Thyroid gland (tissue), 4 donors: ENCODE measurements around the gene KIF5C. TPM values are rescaled to one million over a fixed set of nuclear protein-coding genes. Genes with fewer than 3 reads are reported as not detected.
A peak's percentile ranks its signal among the peaks of the same experiment; 100 is the strongest.

Experiments
- DNase-seq, 2 donors: peaks; one replicate each; pipeline ENCODE4 v3.0.0-alpha.2; 2019
- H3K27ac ChIP-seq, 3 donors: fragments of 200-600 bp; sonication (generic); 1 replicate in 2 of 3; 2 replicates in 1 of 3; pipeline ENCODE4 v1.5.1; 2016 to 2019; ENCODE audit warnings: mild to moderate bottlenecking in 1 of 3, moderate library complexity in 1 of 3
- H3K27me3 ChIP-seq: fragments of 200-600 bp; sonication (generic); one replicate; pipeline ENCODE4 v1.5.1; 2019
- H3K36me3 ChIP-seq, 2 donors: fragments of 200-600 bp; sonication (generic); one replicate each; pipeline ENCODE4 v1.5.1; 2016 to 2019
- H3K4me1 ChIP-seq, 2 donors: fragments of 200-600 bp; sonication (generic); one replicate each; pipeline ENCODE4 v1.5.1; 2017 to 2019
- H3K4me3 ChIP-seq, 3 donors: fragments of 200-600 bp; sonication (generic); replicated peaks in 1 of 3; 1 replicate in 2 of 3; 2 replicates in 1 of 3; pipeline ENCODE4 v1.5.1; 2016; ENCODE audit warnings: mild to moderate bottlenecking in 1 of 3
- H3K9me3 ChIP-seq: fragments of 200-600 bp; sonication (generic); one replicate; pipeline ENCODE4 v1.5.1; 2017
- POLR2A ChIP-seq, 2 donors: fragments of 450-650 bp; IDR thresholded peaks; one replicate each; pipeline ENCODE4 v1.6.1; 2017; ENCODE audit warnings: antibody characterized with exemption in 2 of 2, mild to moderate bottlenecking in 2 of 2, moderate library complexity in 1 of 2
- WGBS, 2 donors: methylation state at CpG; one replicate each; pipeline ENCODE4 v1.1.5; 2017; 5-methylcytosine and 5-hydroxymethylcytosine counted together
- intact Hi-C: fragments of 100-400 bp; cut with DNase I; formaldehyde crosslinking; loops from one replicate; pipeline ENCODE4 v1.15.1; 2023
- total RNA-seq, 4 donors: library from RNA; depleted of rRNA; stranded (reverse); fragments of >200 nt; gene quantifications; one replicate each; pipeline ENCODE4 v1.2.3, GENCODE V29; 2016
- TF ChIP-seq, protein P1 (sequence below), 6 experiments: fragments of 200-600 bp in 3 of 6; fragments of 450-650 bp in 3 of 6; sonication (generic) in 3 of 6; IDR thresholded peaks; one replicate each; pipeline ENCODE4 v1.5.1; 2016 to 2019; ENCODE audit warnings: antibody characterized with exemption in 6 of 6, mild to moderate bottlenecking in 2 of 6, inconsistent platforms in 1 of 6, moderate library complexity in 1 of 6

KIF5C gene
- total RNA-seq, 4 donors from 2014 or later, result 1.9 to 2.8 (median 2.3) TPM

DNA sequence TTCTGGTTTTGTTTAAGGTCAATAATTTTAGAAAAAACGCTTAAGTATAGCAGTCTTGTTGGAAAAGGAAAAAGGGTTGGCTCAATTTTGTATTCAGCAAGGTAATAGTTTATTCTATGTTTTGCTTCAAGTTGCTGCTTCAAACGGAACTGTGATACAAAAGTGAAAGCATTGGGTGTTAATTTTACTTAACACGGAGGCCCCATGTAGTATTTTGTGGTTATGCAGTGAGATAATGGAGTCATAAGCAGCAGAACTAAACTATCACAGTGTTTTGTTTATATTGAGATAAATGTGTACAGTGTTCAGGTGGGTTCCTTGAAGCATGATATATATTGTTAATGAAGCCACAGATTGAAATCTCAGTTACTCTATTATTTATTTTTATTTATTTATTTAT lies 96.5 kb downstream of the KIF5C start:
- Histone ChIP-seq H3K4me1 (peaks cover under 1 to 1% of the 10 kb centered on the region in 2 donors), H3K9me3 (no peaks in the 10 kb centered on the region), H3K27ac (no peak overlapping the region), H3K36me3 (no peaks in the 10 kb centered on the region), H3K27me3 (no peaks in the 10 kb centered on the region), H3K4me3 (no peak overlapping the region)
- DNase-seq, result no peak
- intact Hi-C loops, result no loop called here
- TF ChIP-seq POLR2A (IDR thresholded peaks at IDR 0.05), result no peak
- TF ChIP-seq, protein P1, sequence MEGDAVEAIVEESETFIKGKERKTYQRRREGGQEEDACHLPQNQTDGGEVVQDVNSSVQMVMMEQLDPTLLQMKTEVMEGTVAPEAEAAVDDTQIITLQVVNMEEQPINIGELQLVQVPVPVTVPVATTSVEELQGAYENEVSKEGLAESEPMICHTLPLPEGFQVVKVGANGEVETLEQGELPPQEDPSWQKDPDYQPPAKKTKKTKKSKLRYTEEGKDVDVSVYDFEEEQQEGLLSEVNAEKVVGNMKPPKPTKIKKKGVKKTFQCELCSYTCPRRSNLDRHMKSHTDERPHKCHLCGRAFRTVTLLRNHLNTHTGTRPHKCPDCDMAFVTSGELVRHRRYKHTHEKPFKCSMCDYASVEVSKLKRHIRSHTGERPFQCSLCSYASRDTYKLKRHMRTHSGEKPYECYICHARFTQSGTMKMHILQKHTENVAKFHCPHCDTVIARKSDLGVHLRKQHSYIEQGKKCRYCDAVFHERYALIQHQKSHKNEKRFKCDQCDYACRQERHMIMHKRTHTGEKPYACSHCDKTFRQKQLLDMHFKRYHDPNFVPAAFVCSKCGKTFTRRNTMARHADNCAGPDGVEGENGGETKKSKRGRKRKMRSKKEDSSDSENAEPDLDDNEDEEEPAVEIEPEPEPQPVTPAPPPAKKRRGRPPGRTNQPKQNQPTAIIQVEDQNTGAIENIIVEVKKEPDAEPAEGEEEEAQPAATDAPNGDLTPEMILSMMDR (IDR thresholded peaks at IDR 0.05), result no peak
- 81 to 85% methylated on average over 3 of the region's 3 CpGs for WGBS, 2 donors

DNA sequence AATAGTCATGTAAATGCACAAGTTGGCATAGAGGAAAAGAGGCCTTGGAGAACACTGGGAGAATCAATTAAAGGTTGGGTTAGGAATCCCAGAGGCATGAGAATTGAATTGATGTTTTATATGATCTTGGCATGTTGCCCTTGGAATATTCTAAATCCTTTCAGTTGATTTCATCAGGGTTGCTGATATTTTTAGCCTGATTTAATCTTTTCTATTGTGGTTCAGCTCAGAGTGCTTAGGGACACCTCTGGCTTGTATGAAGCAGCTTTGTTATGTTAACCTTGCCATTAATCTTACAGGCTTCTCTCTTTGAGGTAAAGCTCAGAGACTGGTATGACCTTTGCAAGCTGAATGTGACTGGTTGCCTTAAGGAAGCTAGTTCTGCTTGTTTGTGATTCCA lies 99.1 kb downstream of the KIF5C start:
- DNase-seq, result no peak
- intact Hi-C loops, result no loop called here

DNA sequence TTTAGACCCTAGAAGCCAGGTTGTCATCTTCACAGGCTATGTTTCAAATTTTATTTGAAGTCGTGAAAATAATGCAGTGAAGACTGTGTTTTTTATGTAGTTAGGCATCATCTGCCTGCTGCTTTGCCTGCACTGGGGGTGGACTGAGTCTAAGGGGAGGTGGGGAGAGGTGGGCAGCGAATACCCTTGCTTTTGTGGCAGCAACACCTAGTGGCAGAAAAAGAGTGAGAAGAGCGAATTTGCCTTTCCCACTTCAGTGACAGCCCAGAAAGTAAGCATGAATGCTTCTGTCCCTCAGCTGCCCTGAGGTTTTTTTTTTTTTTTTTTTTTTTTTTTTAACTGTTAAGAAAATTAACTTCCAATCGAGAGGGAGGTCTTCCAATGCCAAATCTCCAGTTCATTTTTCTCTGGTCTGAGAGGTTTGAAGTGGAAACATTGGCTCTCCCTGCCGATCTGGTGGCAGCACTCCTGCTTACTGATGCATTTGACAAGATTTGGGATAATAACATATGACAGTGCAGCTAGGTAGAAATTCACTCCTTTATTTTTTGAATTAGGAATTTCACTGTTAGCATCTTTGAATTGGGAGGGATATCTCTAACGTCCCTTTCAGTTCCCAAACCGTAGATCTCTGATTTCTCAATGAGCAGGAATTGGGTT lies 103.1 kb downstream of the KIF5C start:
- H3K4me1 ChIP-seq, result peaks cover 32 to 37% of the 10 kb centered on the region in 2 donors
- DNase-seq, result peak; percentile 58 to 66
- no peaks in the 10 kb centered on the region for H3K27me3 ChIP-seq
- intact Hi-C loops, result no loop called here
- H3K9me3 ChIP-seq, result no peaks in the 10 kb centered on the region
- peak overlapping the region; percentile 39 to 75 (median 71) for H3K27ac ChIP-seq
- no peaks in the 10 kb centered on the region for H3K36me3 ChIP-seq
- TF ChIP-seq, protein P1 (IDR thresholded peaks at IDR 0.05), result peak in 4 of 6 experiments; percentile 24 to 53 (median 40)
- no peak for TF ChIP-seq POLR2A (IDR thresholded peaks at IDR 0.05)
- 21 to 31% methylated on average over 7 of the region's 7 CpGs for WGBS, 2 donors
- H3K4me3 ChIP-seq, result no peak overlapping the region

More for the DNA sequence above, 99.1 kb downstream of the KIF5C start:
- Histone ChIP-seq H3K4me1 (peaks cover 9 to 14% of the 10 kb centered on the region in 2 donors), H3K9me3 (no peaks in the 10 kb centered on the region), H3K4me3 (no peak overlapping the region), H3K27ac (no peak overlapping the region), H3K36me3 (no peaks in the 10 kb centered on the region), H3K27me3 (no peaks in the 10 kb centered on the region)
- TF ChIP-seq, protein P1 (IDR thresholded peaks at IDR 0.05), result no peak
- TF ChIP-seq POLR2A (IDR thresholded peaks at IDR 0.05), result no peak

DNA sequence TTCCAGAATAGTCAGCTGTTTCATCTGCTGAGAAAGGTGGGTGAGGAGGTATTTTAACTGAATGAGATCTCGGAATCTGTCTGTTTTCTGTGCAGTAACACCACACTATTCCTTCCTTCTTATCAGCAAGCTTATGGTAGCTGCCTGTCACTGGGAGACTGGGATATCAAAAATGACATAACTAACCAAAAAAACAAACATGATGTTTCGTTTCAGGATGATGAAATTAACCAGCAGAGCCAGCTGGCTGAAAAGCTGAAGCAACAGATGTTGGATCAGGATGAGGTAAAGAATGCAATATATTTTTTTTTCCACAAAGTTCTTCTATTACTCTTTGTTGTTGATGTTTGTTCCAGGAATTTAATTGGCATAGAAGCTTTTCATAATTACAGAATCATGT lies 103.7 kb downstream of the KIF5C start:
- TF ChIP-seq, protein P1 (IDR thresholded peaks at IDR 0.05), result no peak
- no peak for TF ChIP-seq POLR2A (IDR thresholded peaks at IDR 0.05)
- peaks cover 32 to 37% of the 10 kb centered on the region in 2 donors for H3K4me1 ChIP-seq
- H3K27ac ChIP-seq, result peak overlapping the region; percentile 39 to 75 (median 71)
- no peaks in the 10 kb centered on the region for H3K27me3 ChIP-seq
- WGBS, 2 donors, result 18 to 34% methylated on average over 2 of the region's 2 CpGs
- intact Hi-C loops, result no loop called here
- DNase-seq, result peak in 1 of 2 donors; percentile 9
- no peaks in the 10 kb centered on the region for H3K36me3 ChIP-seq
- no peak overlapping the region for H3K4me3 ChIP-seq
- H3K9me3 ChIP-seq, result no peaks in the 10 kb centered on the region

DNA sequence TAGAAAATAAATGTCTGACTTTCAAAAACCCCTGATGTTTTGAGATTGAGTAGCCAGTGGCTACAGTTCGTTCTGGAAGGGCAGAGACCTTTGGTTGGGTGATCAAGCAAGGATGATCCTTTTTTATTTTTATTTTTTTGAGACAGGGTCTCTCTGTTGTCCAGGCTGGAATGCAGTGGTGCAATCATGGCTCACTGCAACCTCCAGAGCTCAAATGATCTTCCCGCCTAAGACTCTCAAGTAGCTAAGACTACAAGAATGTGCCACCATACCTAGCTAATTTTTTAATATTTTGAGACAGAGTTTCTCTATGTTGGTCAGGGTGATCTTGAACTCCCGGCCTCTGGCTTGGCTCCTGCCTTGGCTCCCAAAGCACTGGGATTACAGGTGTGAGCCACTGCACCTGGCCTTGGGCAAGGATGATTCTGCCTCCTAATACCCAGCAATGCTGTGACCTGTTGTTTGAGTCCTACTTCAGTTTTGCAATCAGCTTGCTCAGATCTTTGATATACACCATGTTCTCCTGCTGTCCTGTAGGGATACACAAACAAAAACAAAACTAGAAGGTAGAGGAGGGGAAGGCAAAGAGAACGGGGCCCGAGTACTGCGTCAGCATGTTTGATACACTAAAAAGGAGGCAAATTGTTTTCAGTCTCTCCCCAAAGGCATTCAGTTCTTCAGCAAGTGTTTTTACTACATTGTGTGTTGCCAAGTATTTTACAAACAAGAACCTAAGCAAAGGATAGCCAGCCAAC lies 104.3 kb downstream of the KIF5C start:
- Histone ChIP-seq H3K4me1 (peaks cover 32 to 37% of the 10 kb centered on the region in 2 donors), H3K9me3 (no peaks in the 10 kb centered on the region), H3K4me3 (no peak overlapping the region), H3K27ac (peak overlapping the region; percentile 39 to 75 (median 71)), H3K36me3 (no peaks in the 10 kb centered on the region), H3K27me3 (no peaks in the 10 kb centered on the region)
- intact Hi-C loops, result no loop called here
- 40 to 43% methylated on average over 6 of the region's 6 CpGs for WGBS, 2 donors
- peak; percentile 38 to 55 for DNase-seq
- TF ChIP-seq, protein P1 (IDR thresholded peaks at IDR 0.05), result no peak
- no peak for TF ChIP-seq POLR2A (IDR thresholded peaks at IDR 0.05)
